ENCODE results near the gene NRROS. TPM values are rescaled to one million over a fixed set of nuclear protein-coding genes. Genes with fewer than 3 reads are reported as not detected.

Gene NRROS
- total and polyA plus RNA-seq, 7 donors = 0.83 to 3.0 (median 1.9) TPM

GRCh38 chr3:196620161-196620604 is 19.3 kb upstream of the NRROS start:
- TF ChIP-seq CTCF (IDR thresholded peaks at IDR 0.05) = no peak
- DNase-seq (peak in 1 of 2 donors; percentile 37), ATAC-seq (no peak)
- Histone ChIP-seq H3K36me3 (ENCODE audit: insufficient read depth in 1 of 2, low read depth in 1 of 2) (no peaks in the 10 kb centered on the region), H3K9me3 (no peaks in the 10 kb centered on the region), H3K27ac (peak overlapping the region; percentile 16), H3K4me3 (no peak overlapping the region), H3K4me1 (no peaks in the 10 kb centered on the region), H3K27me3 (ENCODE audit: insufficient read depth in 3 of 3, low read length in 2 of 3) (no peaks in the 10 kb centered on the region)
- intact Hi-C loops (cut with DNase I) = no loop called here
- 58 to 71% (median 60%) methylated on average over 10 of the region's 10 CpGs for WGBS, 3 donors

- DNase-seq = no peak
- Histone ChIP-seq H3K4me3 (no peak overlapping the region), H3K27ac (no peak overlapping the region), H3K4me1 (no peaks in the 10 kb centered on the region), H3K36me3 (ENCODE audit: insufficient read depth in 1 of 2, low read depth in 1 of 2) (no peaks in the 10 kb centered on the region), H3K9me3 (no peaks in the 10 kb centered on the region), H3K27me3 (ENCODE audit: insufficient read depth in 3 of 3, low read length in 2 of 3) (no peaks in the 10 kb centered on the region)
- 54 to 67% (median 66%) methylated on average over 2 of the region's 2 CpGs for WGBS, 3 donors
- ATAC-seq = no peak
- no peak for TF ChIP-seq CTCF (IDR thresholded peaks at IDR 0.05)
- intact Hi-C loops (cut with DNase I) = no loop called here
Measured at GRCh38 chr3:196620684-196621083, 18.8 kb upstream of the NRROS start.

GRCh38 chr3:196621611-196622010 is 17.9 kb upstream of the NRROS start:
- WGBS, 3 donors = 86 to 90% (median 87%) methylated on average over 10 of the region's 10 CpGs

GRCh38 chr3:196624067-196624790 is 15.3 kb upstream of the NRROS start:
- Histone ChIP-seq H3K36me3 (ENCODE audit: insufficient read depth in 1 of 2, low read depth in 1 of 2) (no peaks in the 10 kb centered on the region), H3K4me3 (no peak overlapping the region), H3K9me3 (no peaks in the 10 kb centered on the region), H3K27me3 (ENCODE audit: insufficient read depth in 3 of 3, low read length in 2 of 3) (no peaks in the 10 kb centered on the region), H3K4me1 (no peaks in the 10 kb centered on the region), H3K27ac (no peak overlapping the region)
- ATAC-seq (no peak), DNase-seq (no peak)
- no peak for TF ChIP-seq CTCF (IDR thresholded peaks at IDR 0.05)
- intact Hi-C loops (cut with DNase I) = no loop called here
- 61 to 69% (median 68%) methylated on average over 12 of the region's 12 CpGs for WGBS, 3 donors

More at GRCh38 chr3:196621611-196622010, 17.9 kb upstream of the NRROS start:
- TF ChIP-seq CTCF (IDR thresholded peaks at IDR 0.05) = no peak
- H3K9me3 ChIP-seq = no peaks in the 10 kb centered on the region
- intact Hi-C loops (cut with DNase I) = no loop called here
- ATAC-seq (no peak), DNase-seq (no peak)
- no peaks in the 10 kb centered on the region for H3K36me3 ChIP-seq (ENCODE audit: insufficient read depth in 1 of 2, low read depth in 1 of 2)
- no peak overlapping the region for H3K4me3 ChIP-seq
- H3K4me1 ChIP-seq = no peaks in the 10 kb centered on the region
- H3K27ac ChIP-seq = no peak overlapping the region
- no peaks in the 10 kb centered on the region for H3K27me3 ChIP-seq (ENCODE audit: insufficient read depth in 3 of 3, low read length in 2 of 3)

- Histone ChIP-seq H3K9me3 (no peaks in the 10 kb centered on the region), H3K36me3 (ENCODE audit: insufficient read depth in 1 of 2, low read depth in 1 of 2) (no peaks in the 10 kb centered on the region), H3K27me3 (ENCODE audit: insufficient read depth in 3 of 3, low read length in 2 of 3) (no peaks in the 10 kb centered on the region), H3K27ac (no peak overlapping the region), H3K4me1 (no peaks in the 10 kb centered on the region), H3K4me3 (no peak overlapping the region)
- intact Hi-C loops (cut with DNase I) = no loop called here
- peak in 1 of 2 donors; percentile 35 for DNase-seq
- 88 to 91% (median 90%) methylated on average over 16 of the region's 16 CpGs for WGBS, 3 donors
- peak in 1 of 4 donors; percentile 41 for ATAC-seq
- no peak for TF ChIP-seq CTCF (IDR thresholded peaks at IDR 0.05)
Measured at GRCh38 chr3:196624907-196625306, 14.6 kb upstream of the NRROS start.
